Calu3 (cell line): ENCODE results near the gene SCGB2B2. TPM values are rescaled to one million over a fixed set of nuclear protein-coding genes. Genes with fewer than 3 reads are reported as not detected.
"Not testable (repeated sequence)": the region's sequence is repeated elsewhere in the genome, so short reads cannot be mapped to it uniquely, and the experiment has no call there.

Experiments
- BruUV-seq: library from RNA; stranded (reverse); fragments of 400-500 nt; replicated peaks from 2 replicates; lab custom pipeline; 2021; lab: Mats Ljungman, UMichigan
- CTCF ChIA-PET: fragments of 300-600 bp; sonication (Branson Sonifier 250); formaldehyde crosslinking; loops from one replicate; lab custom pipeline; 2022; ENCODE audit warnings: antibody characterized with exemption; lab: Charles Lee
- DNase-seq: peaks from one replicate; pipeline ENCODE4 v3.0.0; 2022
- H3K27ac Mint-ChIP-seq: one replicate; pipeline ENCODE4 v1.8.0; 2022; ENCODE audit warnings: mixed read lengths; ENCODE audit not compliant: unreplicated experiment
- H3K27me3 Mint-ChIP-seq: one replicate; pipeline ENCODE4 v1.8.0; 2022; ENCODE audit warnings: mixed read lengths; ENCODE audit not compliant: unreplicated experiment
- H3K36me3 Mint-ChIP-seq: one replicate; pipeline ENCODE4 v1.8.0; 2022; ENCODE audit warnings: mild to moderate bottlenecking, moderate library complexity, mixed read lengths; ENCODE audit not compliant: insufficient read depth, unreplicated experiment
- H3K4me1 Mint-ChIP-seq: one replicate; pipeline ENCODE4 v1.8.0; 2022; ENCODE audit warnings: mild to moderate bottlenecking, low read depth, mixed read lengths; ENCODE audit not compliant: unreplicated experiment
- H3K4me3 Mint-ChIP-seq: one replicate; pipeline ENCODE4 v1.8.0; 2022; ENCODE audit warnings: mild to moderate bottlenecking, low read depth, moderate library complexity, mixed read lengths; ENCODE audit not compliant: unreplicated experiment
- H3K9me3 Mint-ChIP-seq: one replicate; pipeline ENCODE4 v1.8.0; 2022; ENCODE audit warnings: low read depth, mixed read lengths; ENCODE audit not compliant: unreplicated experiment
- intact Hi-C: fragments of 100-400 bp; cut with micrococcal nuclease; formaldehyde crosslinking; loops from one replicate; pipeline ENCODE4 v1.10.0; 2022; ENCODE audit not compliant: unreplicated experiment
- total RNA-seq: library from RNA; stranded (reverse); gene quantifications from 2 replicates; pipeline ENCODE4 v1.2.3, GENCODE V29; 2022
- TF ChIP-seq, protein P1 (sequence below): fragments of 200-600 bp; IDR thresholded peaks from one replicate; pipeline ENCODE4 v1.8.0; 2022; ENCODE audit warnings: antibody characterized with exemption; ENCODE audit not compliant: unreplicated experiment

The SCGB2B2 gene
- total RNA-seq, 1 experiment from 2014 or later = 0.40 TPM

DNA sequence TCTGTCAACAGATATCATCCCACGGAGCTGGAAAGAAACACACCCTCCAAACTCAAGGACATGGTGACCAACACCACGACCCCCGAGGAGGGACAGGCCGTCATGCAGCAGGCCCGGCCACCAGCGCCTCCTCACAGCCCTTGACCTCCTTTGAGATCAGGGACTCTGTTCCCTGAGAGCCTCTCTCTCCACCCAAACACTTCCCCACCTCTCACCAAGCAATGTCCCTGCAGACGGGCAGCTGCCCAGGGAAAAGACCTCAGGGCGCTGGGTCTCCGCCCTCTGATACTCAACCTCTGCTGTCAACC lies 10.0 kb downstream of the SCGB2B2 start:
- Mint-ChIP-seq H3K4me1 (no peaks in the 10 kb centered on the region), H3K4me3 (peak overlapping the region; percentile 71), H3K27ac (peak overlapping the region; percentile 66), H3K27me3 (no peaks in the 10 kb centered on the region), H3K36me3 (peaks cover 7% of the 10 kb centered on the region), H3K9me3 (no peaks in the 10 kb centered on the region)
- CTCF ChIA-PET = interaction anchor here (1.1 kb wide), 1 partner anchor 9 kb away, joined by 3 read pairs; no protein-coding TSS in a partner anchor
- no peak for DNase-seq
- BruUV-seq = no TSS peak
- intact Hi-C loops = no loop called here
- TF ChIP-seq, protein P1, sequence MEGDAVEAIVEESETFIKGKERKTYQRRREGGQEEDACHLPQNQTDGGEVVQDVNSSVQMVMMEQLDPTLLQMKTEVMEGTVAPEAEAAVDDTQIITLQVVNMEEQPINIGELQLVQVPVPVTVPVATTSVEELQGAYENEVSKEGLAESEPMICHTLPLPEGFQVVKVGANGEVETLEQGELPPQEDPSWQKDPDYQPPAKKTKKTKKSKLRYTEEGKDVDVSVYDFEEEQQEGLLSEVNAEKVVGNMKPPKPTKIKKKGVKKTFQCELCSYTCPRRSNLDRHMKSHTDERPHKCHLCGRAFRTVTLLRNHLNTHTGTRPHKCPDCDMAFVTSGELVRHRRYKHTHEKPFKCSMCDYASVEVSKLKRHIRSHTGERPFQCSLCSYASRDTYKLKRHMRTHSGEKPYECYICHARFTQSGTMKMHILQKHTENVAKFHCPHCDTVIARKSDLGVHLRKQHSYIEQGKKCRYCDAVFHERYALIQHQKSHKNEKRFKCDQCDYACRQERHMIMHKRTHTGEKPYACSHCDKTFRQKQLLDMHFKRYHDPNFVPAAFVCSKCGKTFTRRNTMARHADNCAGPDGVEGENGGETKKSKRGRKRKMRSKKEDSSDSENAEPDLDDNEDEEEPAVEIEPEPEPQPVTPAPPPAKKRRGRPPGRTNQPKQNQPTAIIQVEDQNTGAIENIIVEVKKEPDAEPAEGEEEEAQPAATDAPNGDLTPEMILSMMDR = no peak

DNA sequence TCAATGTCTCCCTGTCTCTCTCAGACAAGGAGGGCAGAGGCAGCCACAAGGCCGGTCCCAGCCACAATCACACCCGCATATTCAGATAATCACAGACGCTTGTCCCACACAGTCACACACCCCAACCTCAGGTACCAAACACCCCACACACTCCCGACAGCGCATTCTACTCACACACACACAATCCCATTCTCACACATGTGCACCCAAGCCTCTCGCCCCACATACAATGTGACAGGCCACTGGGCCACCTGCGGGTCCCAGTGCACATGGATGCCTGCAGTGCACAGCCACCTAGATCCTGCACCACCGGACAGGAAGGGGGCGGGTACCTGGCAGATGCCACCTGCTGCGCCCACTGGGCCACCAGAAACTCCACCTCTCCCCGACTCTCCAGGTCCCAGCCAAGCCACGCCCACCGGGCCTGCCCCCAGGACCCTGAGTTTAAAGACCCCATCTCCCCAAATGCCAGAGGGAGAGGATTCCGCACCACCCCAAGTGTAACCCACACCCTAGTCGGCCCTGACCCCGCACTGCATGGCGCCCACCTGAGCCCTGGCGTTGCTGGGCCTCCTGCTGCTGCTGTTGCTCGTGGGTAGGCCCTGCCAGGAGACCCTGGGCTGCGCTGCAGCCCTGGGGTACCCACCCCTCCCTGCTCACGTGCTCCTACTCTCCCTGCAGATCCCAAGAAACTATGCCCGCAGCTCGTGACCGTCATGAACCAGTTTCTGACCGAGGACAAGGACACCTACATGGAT lies 10.6 kb downstream of the SCGB2B2 start:
- no TSS peak for BruUV-seq
- intact Hi-C loops = no loop called here
- peak overlapping the region; percentile 66 for H3K27ac Mint-ChIP-seq
- no peaks in the 10 kb centered on the region for H3K27me3 Mint-ChIP-seq
- DNase-seq = no peak
- no peaks in the 10 kb centered on the region for H3K9me3 Mint-ChIP-seq
- no peaks in the 10 kb centered on the region for H3K4me1 Mint-ChIP-seq
- TF ChIP-seq, protein P1 = no peak
- CTCF ChIA-PET = interaction anchor here (1.1 kb wide), 1 partner anchor 9 kb away, joined by 3 read pairs; no protein-coding TSS in a partner anchor
- H3K36me3 Mint-ChIP-seq = peaks cover 7% of the 10 kb centered on the region
- H3K4me3 Mint-ChIP-seq = peak overlapping the region; percentile 71

DNA sequence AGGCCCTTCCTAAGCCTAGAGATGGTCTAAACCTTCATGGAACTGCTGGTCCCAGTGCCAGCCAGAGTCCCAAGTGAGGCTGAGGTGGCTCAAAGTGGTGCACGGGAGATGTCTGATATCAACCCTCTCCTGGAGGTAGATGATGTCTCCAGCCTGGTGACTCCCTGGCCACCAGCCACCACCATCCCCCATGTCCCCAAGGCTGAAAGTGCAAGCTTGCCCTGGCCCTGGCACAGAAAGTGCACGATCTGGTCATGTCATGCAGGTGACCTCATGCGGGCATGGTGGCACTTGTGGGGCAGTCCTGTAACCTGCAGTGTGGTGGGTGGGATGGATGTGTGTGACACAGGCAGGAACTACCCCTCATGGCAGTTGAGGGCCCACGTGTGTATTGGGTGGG lies 11.7 kb downstream of the SCGB2B2 start:
- BruUV-seq, DNase-seq, H3K4me3 Mint-ChIP-seq, H3K27me3 Mint-ChIP-seq, H3K4me1 Mint-ChIP-seq, intact Hi-C loops, H3K36me3 Mint-ChIP-seq, H3K27ac Mint-ChIP-seq, CTCF ChIA-PET, H3K9me3 Mint-ChIP-seq: not testable (repeated sequence)

DNA sequence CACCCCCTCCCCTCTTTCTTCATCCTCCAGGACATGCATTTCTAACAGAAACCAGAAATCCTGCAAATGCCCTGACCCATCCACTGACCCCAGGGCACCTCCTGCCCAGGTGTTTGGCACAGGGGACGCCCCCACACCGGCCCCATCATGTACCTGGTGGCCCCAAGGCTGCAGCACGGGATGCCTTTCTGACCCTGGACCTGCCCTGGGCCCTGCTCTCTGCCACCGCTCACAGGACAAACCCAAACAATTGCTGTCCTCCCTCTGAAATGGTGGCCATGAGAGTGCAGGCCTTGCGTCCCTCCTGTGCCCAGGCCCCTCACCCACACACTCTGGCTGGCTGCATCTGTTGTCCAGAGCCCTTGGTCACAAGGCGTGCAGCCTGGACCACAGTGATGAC lies 12.1 kb downstream of the SCGB2B2 start:
- DNase-seq = no peak
- no peaks in the 10 kb centered on the region for H3K4me1 Mint-ChIP-seq
- BruUV-seq = no TSS peak
- no peaks in the 10 kb centered on the region for H3K27me3 Mint-ChIP-seq
- TF ChIP-seq, protein P1 = no peak
- intact Hi-C loops = no loop called here
- CTCF ChIA-PET = no interaction called here
- no peak overlapping the region for H3K4me3 Mint-ChIP-seq
- peaks cover 7% of the 10 kb centered on the region for H3K36me3 Mint-ChIP-seq
- H3K9me3 Mint-ChIP-seq = no peaks in the 10 kb centered on the region
- no peak overlapping the region for H3K27ac Mint-ChIP-seq

DNA sequence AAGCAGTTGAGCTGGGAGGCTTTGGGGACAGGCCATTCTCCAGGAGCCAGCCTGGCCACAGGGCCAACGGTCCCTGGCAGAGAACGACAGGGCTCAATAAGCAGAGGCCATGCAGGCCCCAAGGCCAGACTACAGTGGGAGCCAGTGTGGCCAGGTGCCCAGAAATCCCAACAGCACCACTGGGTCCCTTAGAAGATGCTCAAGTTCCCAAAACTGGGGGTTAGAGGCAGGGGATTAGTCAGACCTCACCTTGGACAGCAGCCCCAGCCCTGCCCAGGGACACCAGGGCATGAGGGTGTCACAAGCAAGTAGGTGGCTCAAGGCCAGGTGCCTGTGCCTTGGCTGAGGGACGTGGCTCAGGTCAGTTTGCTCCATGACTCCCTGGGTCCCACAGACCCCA lies 12.8 kb downstream of the SCGB2B2 start:
- H3K36me3 Mint-ChIP-seq = peaks cover 7% of the 10 kb centered on the region
- no peaks in the 10 kb centered on the region for H3K27me3 Mint-ChIP-seq
- no peak overlapping the region for H3K27ac Mint-ChIP-seq
- TF ChIP-seq, protein P1 = no peak
- H3K4me1 Mint-ChIP-seq = no peaks in the 10 kb centered on the region
- CTCF ChIA-PET = no interaction called here
- H3K4me3 Mint-ChIP-seq = no peak overlapping the region
- BruUV-seq = no TSS peak
- no peak for DNase-seq
- intact Hi-C loops = no loop called here
- no peaks in the 10 kb centered on the region for H3K9me3 Mint-ChIP-seq
